Middle frontal gyrus (tissue), 1 donor: ENCODE results near the gene GATAD2A.
"Not testable (repeated sequence)": the region's sequence is repeated elsewhere in the genome, so short reads cannot be mapped to it uniquely, and the experiment has no call there.

ENCODE experiments used
- DNase-seq: peaks from one replicate; pipeline ENCODE4 v3.0.0-alpha.2; 2015; ENCODE audit warnings: low spot score; ENCODE audit errors: extremely low spot score

Gene GATAD2A

DNA sequence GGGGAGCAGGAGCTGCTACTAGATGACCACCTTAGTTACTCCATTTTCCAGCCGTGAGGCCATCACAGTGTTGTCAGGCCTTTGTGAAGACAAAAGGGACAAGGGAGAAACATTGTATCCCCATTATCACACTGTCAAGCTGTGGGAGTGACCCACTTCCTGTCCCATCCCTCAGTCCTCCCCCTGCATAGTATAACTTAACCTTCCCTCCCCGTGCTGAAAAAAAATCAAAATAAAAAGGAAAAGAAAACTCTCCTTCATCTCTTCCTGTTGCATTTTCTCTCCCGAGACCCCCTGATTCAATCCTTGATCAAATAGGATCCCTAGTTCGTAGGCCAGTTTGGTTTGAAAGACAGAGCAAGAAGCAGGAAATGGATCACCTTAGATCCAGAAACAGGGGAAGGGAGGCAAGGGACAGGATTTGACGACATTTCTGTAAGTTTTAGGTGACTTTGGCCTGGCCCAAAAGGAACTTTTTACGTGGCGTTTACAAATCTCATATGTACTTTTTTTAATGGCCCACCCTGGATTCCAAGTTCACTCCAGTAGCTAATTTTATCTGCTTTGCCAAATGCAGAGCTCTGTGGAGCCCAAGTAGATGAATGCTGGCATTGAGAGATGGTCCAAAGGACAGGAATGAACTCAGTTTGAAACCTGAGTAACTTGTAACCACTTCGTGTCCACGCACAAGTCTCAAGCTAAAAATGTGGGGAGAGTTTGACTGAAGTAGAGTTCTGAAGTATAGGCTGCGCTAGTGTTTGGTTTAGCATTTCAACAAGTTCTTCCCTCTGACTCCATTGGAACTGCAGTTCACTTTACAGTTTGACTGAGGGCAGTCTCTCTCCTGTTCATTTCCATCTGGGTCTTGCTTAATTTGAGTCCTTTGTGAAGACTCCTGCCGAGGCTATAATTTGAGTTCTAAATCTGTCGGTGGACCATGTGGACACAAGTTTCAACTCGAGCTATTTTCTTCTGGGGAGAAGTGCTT lies 16.6 kb upstream of the GATAD2A start:
- DNase-seq: no peak

DNA sequence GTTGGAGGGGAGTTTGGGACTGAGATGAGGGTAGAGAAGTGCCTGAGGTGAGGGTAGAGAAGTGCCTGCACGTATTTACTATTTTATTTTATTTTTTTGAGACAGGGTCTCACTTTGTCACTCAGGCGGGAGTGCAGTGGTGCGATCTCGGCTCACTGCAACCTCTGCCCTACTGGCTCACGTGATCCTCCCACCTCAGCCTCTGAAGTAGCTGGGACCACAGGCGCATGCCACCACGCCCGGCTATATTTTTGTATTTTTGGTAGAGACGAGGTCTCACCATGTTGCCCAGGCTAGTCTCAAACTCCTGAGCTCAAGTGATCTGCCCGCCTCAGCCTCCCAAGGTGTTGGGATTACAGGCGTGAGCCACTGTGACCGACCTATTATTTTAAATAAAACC lies 15.8 kb upstream of the GATAD2A start:
- DNase-seq: not testable (repeated sequence)

DNA sequence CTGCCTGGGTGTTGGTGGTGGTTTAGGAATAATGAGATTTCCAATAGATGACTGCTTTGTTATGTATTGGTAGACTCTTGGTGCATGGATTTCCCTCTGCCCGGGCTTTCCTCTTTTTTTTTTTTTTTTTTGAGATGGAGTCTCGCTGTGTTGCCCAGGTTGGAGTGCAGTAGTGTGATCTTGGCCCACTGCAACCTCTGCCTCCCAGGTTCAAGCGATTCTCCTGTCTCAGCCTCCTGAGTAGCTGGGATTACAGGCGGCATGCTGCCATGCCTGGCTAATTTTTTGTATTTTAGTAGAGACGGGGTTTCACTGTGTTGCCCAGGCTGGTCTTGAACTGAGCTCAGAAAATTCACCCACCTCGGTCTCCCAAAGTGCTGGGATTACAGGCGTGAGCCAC lies 11.1 kb upstream of the GATAD2A start:
- DNase-seq: not testable (repeated sequence)

DNA sequence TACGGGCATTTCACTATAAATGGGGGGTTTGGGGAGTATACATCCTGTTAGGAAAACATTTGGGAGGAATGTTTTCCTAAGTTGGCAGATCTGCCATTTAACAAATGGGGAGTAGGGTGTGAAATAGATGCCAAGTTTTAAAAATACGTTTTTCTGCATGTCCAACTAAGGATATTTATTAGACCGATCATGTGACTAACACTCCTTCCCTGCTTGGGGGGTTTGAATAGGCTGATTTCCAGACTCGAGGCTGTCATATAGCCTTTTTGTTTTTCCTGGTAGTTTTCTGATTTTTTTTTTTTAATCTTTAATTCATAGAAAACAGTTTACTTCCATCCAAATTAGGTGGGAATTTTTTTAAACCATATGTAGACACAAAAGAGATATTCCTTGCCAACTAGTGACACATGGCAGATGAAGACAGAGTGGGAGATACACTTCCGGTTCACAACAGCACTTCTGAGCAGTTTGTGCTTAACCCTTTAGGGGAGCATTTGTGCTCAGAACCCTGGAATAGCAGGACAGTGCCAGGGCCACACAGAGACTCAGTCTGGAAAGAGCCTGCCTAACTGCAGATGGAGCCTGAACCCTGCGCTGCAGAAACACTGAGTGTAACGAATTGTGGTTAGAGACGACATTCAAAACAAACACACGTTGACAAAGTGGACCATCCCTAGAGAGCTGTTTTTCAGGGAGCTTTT lies 5.6 kb upstream of the GATAD2A start:
- no peak for DNase-seq

DNA sequence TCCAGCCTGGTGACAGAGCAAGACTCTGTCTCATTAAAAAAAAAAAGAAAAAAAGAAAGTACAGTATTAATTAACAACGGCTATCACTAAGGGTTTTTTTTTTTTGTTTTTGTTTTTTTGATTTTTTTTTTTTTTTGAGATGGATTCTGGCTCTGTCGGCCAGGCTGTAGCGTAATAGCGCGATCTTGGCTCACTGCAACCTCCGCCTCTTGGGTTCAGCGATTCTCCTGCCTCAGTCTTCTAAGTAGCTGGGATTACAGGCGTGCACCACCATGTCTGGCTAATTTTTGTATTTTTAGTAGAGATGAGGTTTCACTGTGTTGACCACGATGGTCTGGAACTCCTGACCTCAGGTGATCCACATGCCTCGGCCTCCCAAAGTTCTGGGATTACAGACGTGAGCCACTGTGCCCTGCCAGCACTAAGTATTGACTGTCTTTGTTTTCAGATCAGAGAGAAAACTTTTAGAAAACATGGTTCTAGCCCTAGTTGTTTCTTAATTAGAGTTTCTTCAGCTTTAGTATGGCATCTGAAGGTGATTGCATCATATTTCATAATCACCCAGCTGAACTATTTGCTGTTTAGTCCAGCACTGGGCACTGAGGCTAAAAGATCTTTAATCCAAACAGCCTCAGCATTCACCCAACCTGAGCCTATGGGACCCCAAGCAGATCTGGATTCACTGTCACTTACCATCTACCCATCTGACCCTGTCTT lies 2.7 kb upstream of the GATAD2A start:
- no peak for DNase-seq

DNA sequence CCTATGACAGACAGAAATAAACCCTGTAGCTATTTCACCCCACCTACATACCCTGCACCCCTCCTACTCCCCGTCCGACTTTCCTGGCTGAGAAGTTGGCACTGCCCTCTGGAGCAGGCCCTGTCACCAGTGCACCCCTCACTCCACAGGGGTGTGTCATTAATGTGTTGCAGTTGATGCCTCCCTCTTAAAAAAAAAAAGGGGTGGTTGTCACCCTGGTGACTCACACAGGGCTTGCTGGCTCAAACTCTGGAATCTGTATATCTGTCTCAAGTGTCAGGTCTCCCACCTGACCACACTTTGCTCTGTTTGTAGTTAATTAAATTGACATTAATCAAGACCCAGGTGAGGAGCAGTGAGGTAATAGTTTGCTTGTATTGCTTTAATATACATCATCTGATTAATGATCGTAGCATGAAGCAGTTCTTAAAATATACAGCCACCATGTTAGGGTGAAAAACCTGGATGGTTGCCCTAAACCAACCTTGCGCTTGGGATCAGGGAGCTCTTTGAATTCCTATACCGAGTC lies 2.0 kb upstream of the GATAD2A start:
- no peak for DNase-seq

DNA sequence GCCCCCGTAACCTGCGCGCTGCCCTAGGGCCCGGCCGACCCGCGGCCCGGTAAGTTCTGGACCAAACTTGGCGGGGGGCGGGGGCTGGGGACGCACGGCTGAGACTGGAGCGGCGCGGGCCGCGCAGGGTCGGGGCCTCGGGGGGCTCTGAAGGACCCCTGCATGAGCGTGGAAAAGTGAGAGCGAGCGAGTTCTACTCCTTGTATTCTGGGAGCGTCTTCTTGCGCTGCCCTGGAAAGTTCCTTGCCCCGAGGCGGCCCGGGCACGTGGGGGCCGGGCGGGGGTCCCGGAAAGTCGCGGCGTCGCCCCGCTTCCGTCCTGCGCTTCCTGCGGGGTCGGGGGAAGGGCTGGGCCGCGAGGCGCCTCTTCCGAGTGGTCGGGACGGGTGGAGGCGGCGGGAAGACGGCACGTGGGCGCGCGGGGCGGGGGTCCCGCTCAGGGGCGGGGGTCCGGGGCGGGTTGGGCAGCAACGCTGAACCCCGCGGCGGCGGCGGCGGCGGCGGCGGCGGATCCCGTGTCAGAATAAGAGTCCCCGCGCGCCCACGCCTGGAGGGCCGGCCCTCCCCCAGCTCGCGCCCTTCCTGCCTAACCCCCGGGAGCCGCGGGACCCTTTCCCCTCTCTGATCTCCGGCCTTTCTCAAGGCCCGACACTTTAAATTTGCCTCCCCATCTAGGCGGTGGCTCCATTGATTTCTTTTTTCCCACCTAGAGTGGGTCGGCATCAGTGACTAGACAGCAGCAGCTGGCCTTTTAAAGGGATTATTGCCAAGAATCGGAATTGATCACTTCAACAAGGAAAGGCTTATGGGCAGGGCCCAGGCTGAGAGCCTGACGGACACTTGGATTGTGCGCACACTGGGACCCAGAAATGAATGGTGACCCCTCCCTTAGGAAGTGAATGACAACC lies 749 bp downstream of the GATAD2A start:
- DNase-seq: no peak

DNA sequence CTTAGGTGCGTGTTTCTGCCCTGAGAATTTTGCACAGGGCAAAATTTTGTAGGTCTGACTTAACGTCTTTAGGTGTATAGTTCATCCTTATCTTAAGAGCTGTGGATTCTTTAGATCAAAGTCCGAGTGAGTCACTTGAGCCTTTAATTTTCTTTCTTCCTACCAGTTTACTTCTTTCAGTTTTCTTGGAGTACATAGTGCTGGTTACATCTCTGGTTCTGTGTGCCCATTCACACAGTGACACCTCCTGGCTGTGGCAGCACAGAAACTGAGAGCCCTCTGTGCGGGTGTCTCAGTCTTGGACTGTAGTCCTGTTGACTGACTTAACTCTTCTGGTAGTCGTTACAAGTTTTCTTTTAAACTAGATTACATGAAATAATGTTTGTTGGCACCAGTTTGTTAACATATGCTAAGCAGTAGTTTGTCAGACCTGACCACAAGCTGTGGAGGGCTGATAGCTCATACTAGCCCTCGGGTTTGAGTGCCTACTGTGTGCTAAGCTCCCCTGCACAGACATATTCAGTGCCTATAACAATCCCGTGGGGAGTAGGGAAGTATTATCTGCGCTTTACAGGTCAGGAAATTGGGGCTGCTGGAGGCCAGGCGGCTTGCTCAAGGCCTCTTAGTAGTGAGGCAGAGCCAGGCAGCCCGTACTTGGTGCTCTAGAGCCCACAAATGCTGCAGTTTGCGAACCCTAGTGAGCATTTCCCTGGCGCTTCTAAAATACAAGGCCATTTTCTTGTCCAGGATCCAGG lies 1.6 kb downstream of the GATAD2A start:
- no peak for DNase-seq

DNA sequence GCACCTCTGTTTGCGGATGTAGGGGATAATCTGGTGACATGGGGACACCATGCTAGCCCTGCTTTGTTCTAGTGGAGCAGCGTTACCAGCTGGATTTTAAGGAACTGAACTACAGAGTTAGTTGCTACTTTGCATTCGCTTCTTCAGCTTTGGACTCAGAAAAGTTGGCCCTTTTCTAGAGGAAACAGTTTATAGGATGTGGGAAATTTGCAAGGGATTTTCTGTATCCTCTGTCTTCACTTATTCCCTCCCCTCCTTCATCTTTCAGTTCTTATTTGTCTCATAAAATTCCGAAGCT lies 2.1 kb downstream of the GATAD2A start:
- no peak for DNase-seq

DNA sequence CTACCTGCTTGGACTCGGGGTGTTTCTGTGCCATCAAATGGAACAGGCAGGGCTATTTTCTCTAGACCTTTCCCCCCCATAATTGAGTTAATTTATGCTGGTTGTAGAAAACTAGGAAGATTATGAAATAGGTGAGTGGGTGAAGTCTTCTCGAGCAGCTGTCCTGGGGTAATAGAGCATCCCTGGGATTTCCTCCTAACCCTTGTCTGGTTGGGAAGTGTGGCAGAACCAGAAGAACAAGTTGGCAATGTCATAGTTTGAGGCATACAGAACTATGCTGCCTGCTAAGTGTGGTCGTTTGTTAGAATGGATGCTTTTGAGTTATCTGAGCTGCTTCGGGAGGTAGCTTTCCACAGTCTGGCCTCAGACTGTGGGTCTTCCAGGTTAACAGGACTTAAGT lies 3.7 kb downstream of the GATAD2A start:
- DNase-seq: no peak

DNA sequence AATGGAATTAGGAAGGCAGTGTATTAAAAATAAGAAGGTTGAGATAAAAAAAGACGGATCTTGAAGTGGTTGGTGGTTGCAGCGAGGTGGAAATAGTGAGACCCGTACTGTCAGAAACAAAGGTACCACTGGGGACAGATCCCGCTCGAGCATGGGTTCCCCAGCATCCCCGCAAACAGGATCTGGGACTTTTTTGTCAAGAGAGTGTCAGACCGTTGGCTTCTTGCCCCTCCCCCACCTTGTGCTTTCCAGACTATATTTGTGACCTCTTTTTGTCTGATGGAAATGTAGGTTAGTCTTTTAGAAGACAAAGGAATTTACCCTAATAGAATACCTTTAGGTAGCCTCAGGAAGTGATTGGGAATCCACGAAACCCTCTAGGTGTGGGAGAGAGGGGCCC lies 4.2 kb downstream of the GATAD2A start:
- DNase-seq: no peak

DNA sequence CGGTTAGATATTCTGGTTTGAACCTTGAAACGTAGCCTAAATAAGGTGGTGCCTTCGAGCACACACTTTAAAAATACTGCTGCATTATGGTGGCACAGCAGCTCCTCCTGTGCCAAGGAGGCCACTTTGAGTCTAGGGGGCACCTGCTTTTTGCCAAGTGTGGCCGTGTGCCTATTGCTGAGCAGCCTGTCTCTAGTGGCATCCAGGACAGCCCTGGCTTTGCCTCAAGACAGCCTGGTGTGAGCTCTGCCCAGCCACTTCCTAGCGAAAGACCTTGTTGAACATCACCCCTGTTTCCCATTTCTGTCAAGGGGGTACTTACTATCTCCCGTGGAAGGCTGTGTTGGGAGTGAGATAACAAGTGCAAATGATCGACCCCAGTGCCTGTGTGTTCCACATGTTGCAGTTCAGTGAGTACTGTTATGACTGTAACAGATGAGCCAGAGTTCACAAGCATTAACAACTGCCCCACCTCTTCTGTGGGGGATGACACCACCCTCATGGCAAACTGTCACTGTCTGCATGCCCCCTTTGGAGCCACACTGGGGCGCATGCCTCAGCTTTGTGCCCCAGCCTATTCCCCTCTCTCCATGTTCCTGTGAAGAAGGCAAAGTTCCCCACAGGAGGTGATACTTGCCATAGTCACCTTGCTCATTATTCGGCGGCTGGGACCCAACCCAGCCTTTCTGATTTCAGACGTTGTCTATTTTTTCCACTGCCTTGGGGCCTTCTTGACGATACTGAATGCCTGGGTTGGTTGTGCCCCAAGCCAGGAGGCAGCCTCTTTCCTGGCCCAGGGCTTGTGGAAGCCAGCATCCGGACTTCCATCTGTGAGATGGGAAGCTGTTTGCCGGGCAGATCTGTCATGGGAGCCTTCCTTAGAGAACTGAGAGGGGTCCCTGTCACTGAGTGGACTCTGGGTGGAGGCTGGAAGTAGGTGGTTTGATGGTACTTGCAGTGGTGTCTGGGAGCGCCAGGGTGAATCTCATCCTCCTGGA lies 5.4 kb downstream of the GATAD2A start:
- no peak for DNase-seq

DNA sequence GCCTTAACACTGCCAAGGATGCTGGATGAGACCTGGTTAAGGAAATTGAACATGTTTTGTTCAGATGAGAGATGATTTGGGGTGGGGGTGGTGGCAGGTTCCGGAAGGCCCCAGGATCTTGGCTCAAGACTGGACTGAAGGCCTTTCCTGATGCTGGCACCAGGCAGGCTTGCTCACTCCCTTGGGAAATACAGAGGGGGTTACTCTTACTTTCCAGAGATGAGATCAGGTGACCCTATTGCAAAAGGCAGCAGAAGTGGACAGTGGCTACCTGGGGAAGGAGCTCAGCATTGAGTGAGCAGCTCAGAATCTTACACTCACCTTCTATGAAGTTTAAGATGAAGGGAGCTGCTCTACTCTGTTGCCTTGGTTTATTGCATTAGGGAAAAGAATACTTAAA lies 10.8 kb downstream of the GATAD2A start:
- DNase-seq: no peak

DNA sequence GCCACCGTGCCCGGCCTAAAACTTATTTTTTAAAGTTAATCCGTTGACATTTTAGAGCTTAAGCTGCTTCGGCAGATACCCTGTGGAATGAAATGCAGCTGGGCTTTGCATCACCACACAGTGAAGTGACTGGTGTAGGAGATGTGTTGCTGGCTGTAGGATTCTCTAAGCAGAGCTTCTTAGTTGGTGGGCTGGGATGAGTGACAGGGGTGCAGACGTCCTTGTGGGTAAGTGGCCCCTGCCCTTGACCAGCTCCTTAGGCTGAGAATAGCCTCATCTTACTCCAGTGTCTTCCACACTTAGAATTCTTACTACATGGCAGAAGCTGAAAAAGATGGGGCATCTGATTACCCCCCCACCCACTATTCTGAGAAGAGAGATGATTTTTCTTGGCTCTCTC lies 11.6 kb downstream of the GATAD2A start:
- no peak for DNase-seq

DNA sequence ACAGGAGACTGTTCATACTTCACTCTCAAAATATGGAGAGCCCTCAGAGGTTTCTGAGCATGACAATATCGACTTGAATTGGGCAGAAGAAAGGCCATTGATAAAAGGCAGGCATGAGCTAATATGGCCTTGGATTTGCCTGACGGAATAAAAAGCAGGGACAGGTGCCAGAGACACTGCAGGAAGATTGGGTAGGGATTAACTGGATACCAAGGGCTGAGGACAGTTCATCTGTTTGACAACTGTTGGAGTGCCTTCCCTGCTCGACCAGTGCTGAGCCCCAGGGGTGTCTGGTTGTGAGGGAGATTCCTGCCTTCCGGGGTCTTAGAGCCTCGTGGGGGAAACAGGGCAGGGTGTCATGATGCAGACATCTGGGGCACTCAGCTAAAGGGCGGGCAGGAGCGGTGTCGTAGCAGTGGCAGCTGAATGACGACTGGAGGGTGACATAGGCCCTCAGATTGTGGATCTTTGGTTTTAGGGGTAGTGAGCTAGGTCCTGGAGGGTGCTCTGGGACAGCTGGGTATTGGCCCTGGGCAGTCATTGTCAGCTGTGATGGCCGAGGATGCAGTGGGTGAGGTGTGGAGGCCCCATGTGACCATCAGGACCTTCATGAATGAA lies 12.3 kb downstream of the GATAD2A start:
- no peak for DNase-seq

DNA sequence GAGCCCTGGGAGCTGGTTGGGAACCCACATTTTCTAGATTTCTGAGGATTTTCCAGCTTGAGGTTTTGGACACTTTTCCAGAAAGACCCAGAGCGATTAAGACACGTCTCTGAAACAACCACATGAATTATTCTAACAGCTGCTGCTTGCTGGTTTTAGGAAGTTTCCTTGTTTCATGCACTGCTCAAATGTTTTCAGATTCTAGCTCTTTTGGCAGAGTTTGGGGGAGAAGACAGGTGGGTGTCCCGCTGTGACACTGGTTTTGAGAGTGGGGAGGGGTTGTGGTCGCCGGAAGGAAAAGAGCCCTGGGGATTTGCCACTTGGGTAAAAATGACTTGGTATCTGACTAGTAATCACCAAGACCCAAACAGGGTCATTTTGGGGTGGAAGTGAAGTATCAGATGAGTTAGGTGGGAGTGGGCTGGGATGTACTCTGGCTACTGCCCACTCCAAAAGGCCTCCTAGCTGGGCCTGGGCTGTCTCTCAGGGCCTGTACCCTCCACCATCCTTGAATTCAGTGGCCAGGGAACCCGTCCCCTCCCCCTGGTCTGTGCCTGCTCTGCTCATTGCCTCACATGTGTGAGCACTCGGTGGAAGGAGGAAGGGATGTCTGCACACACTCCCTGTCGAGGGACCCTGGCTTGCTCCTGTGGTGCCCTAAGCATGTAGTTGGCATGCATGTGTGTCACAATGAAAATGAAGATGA lies 13.2 kb downstream of the GATAD2A start:
- DNase-seq: no peak

DNA sequence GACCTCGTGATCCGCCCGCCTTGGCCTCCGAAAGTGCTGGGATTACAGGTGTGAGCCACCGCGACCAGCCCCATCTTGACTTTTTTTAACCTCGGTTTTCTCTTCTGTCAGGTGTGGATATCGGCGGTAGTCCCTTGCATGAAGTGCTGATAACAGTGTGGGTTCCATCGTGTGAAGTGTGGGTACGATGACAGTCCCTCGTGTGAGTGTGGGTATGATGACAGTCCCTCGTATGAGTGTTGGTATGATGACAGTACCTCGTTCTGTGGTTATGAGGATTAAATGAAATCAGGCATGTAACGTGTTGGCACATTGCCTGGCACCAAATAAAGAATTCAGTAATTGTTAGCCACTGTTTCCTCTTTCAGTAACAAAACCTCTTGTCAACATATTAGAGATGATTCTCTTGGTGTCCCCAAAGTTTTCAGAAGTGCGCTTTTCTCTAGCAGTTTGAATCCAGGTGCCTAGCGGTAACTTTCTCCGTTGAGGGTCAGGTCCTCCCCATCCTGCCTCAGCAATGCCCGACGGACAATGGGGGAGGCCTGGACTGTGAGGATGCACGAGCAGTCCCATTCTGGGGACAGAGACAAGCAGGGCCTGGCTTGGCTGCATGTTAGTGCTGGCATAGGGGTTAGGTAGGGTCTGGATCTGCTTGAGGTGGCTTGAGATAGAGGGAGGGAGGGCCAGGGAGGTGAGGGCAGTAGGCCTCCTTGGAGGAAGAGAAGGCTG lies 15.3 kb downstream of the GATAD2A start:
- DNase-seq: no peak
